H1 (cell line): Measurements from ENCODE around the gene TELO2. TPM values are rescaled to one million over a fixed set of nuclear protein-coding genes. Genes with fewer than 3 reads are reported as not detected.

Experiments
- CBX8 ChIP-seq: fragments of 300-800, 300-1000 bp; sonication (generic); IDR thresholded peaks from 2 replicates; pipeline ENCODE4 v1.7.1; 2016; ENCODE audit warnings: low read depth, low read length, borderline replicate concordance
- CHD1 ChIP-seq: IDR thresholded peaks from 2 replicates; pipeline ENCODE4 v1.6.1; 2012; ENCODE audit warnings: low read depth, low read length, improper control_type of control experiment
- POU5F1 ChIP-seq: IDR thresholded peaks from 2 replicates; pipeline ENCODE4 v1.6.1; 2011; ENCODE audit warnings: low read depth, mild to moderate bottlenecking, low read length, moderate library complexity
- RBBP5 ChIP-seq: IDR thresholded peaks from 2 replicates; pipeline ENCODE4 v1.7.1; 2012; ENCODE audit warnings: low read depth, mild to moderate bottlenecking, inconsistent platforms, low read length, moderate library complexity, borderline replicate concordance
- TCF12 ChIP-seq: IDR thresholded peaks from 2 replicates; pipeline ENCODE4 v1.6.1; 2011; ENCODE audit warnings: low read depth, mild to moderate bottlenecking, low read length
- polyA plus RNA-seq, 7 experiments: library from polyadenylated mRNA; depleted of rRNA in 3 of 7; stranded (reverse) in 5 of 7; unstranded in 2 of 7; fragments of >200 nt in 5 of 7; fragments of 200-250 nt in 2 of 7; gene quantifications; 1 replicate in 5 of 7; 2 replicates in 1 of 7; 4 replicates in 1 of 7; pipeline versions ENCODE4 v1.2.1 to v1.2.3, GENCODE V29; 2011 to 2013; ENCODE audit warnings: missing spikeins in 2 of 7, mixed read lengths in 2 of 7
- total RNA-seq: library from RNA; stranded (reverse); fragmentation: NEBNext Ultra II Directional; extraction: Animal tissue kit (Norgen Biotek cat#: 25700); gene quantifications from 2 replicates; pipeline ENCODE4 v1.2.1, GENCODE V29; 2021
- TF ChIP-seq, protein P1 (sequence below): fragments of 300-600 bp; sonication (generic); IDR thresholded peaks from 2 replicates; pipeline ENCODE4 v1.7.1; 2012; ENCODE audit warnings: low read length, moderate library complexity, mild to moderate bottlenecking, inconsistent platforms; ENCODE audit not compliant: insufficient replicate concordance

Gene TELO2
- total and polyA plus RNA-seq, 2 of the 8 experiments (the other 6 are each of a cell fraction or from before 2014, with no cell fraction given), result 39.3 to 64.8 TPM

DNA sequence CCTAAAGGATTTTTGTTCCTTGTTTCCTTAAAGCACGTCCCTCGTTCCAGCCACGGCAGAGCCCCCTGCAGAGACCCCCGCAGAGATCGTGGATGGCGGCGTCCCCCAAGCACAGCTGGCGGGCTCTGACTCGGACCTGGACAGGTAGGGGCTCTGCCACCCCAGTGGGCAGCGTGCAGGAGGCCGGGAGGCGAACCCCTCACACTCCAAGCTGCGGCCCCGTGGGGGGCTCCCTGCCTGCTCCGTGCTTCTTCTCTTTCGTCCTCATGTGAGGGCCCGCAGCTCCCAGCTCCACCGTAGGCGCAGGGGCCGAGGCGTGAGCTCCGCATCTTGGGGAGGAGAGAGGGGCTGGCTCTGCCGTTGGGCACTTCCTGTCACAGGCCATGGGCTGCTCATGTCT is 8.5 kb downstream of the TELO2 start (continued):
- TF ChIP-seq, protein P1, sequence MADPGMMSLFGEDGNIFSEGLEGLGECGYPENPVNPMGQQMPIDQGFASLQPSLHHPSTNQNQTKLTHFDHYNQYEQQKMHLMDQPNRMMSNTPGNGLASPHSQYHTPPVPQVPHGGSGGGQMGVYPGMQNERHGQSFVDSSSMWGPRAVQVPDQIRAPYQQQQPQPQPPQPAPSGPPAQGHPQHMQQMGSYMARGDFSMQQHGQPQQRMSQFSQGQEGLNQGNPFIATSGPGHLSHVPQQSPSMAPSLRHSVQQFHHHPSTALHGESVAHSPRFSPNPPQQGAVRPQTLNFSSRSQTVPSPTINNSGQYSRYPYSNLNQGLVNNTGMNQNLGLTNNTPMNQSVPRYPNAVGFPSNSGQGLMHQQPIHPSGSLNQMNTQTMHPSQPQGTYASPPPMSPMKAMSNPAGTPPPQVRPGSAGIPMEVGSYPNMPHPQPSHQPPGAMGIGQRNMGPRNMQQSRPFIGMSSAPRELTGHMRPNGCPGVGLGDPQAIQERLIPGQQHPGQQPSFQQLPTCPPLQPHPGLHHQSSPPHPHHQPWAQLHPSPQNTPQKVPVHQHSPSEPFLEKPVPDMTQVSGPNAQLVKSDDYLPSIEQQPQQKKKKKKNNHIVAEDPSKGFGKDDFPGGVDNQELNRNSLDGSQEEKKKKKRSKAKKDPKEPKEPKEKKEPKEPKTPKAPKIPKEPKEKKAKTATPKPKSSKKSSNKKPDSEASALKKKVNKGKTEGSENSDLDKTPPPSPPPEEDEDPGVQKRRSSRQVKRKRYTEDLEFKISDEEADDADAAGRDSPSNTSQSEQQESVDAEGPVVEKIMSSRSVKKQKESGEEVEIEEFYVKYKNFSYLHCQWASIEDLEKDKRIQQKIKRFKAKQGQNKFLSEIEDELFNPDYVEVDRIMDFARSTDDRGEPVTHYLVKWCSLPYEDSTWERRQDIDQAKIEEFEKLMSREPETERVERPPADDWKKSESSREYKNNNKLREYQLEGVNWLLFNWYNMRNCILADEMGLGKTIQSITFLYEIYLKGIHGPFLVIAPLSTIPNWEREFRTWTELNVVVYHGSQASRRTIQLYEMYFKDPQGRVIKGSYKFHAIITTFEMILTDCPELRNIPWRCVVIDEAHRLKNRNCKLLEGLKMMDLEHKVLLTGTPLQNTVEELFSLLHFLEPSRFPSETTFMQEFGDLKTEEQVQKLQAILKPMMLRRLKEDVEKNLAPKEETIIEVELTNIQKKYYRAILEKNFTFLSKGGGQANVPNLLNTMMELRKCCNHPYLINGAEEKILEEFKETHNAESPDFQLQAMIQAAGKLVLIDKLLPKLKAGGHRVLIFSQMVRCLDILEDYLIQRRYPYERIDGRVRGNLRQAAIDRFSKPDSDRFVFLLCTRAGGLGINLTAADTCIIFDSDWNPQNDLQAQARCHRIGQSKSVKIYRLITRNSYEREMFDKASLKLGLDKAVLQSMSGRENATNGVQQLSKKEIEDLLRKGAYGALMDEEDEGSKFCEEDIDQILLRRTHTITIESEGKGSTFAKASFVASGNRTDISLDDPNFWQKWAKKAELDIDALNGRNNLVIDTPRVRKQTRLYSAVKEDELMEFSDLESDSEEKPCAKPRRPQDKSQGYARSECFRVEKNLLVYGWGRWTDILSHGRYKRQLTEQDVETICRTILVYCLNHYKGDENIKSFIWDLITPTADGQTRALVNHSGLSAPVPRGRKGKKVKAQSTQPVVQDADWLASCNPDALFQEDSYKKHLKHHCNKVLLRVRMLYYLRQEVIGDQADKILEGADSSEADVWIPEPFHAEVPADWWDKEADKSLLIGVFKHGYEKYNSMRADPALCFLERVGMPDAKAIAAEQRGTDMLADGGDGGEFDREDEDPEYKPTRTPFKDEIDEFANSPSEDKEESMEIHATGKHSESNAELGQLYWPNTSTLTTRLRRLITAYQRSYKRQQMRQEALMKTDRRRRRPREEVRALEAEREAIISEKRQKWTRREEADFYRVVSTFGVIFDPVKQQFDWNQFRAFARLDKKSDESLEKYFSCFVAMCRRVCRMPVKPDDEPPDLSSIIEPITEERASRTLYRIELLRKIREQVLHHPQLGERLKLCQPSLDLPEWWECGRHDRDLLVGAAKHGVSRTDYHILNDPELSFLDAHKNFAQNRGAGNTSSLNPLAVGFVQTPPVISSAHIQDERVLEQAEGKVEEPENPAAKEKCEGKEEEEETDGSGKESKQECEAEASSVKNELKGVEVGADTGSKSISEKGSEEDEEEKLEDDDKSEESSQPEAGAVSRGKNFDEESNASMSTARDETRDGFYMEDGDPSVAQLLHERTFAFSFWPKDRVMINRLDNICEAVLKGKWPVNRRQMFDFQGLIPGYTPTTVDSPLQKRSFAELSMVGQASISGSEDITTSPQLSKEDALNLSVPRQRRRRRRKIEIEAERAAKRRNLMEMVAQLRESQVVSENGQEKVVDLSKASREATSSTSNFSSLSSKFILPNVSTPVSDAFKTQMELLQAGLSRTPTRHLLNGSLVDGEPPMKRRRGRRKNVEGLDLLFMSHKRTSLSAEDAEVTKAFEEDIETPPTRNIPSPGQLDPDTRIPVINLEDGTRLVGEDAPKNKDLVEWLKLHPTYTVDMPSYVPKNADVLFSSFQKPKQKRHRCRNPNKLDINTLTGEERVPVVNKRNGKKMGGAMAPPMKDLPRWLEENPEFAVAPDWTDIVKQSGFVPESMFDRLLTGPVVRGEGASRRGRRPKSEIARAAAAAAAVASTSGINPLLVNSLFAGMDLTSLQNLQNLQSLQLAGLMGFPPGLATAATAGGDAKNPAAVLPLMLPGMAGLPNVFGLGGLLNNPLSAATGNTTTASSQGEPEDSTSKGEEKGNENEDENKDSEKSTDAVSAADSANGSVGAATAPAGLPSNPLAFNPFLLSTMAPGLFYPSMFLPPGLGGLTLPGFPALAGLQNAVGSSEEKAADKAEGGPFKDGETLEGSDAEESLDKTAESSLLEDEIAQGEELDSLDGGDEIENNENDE, result no peak
- TF ChIP-seq TCF12, result no peak
- no peak for TF ChIP-seq CHD1
- no peak for TF ChIP-seq POU5F1
- TF ChIP-seq RBBP5, result no peak
- TF ChIP-seq CBX8, result no peak
